NOMO-1 (cell line): ENCODE measurements around the gene UNC5B.

ENCODE experiments used
- DNase-seq, 2 experiments: peaks; one replicate each; lab custom pipeline; 2025; ENCODE audit not compliant: unreplicated experiment in 2 of 2; lab: John Stamatoyannopoulos, UW

Gene UNC5B

GRCh38 chr10:71312811-71313789 is 100.7 kb downstream of the UNC5B start:
- no peak for DNase-seq

GRCh38 chr10:71314028-71314693 is 101.8 kb downstream of the UNC5B start:
- peak; percentile 45 to 52 for DNase-seq

GRCh38 chr10:71314694-71315225 is 102.4 kb downstream of the UNC5B start:
- DNase-seq = no peak

GRCh38 chr10:71316056-71316785 is 103.9 kb downstream of the UNC5B start:
- peak in 1 of 2 experiments; percentile 35 for DNase-seq

- no peak for DNase-seq
These were observed 104.4 kb downstream of the UNC5B start for GRCh38 chr10:71316786-71317160.

GRCh38 chr10:71317739-71318138 is 105.4 kb downstream of the UNC5B start:
- no peak for DNase-seq

GRCh38 chr10:71319042-71319799 is 106.9 kb downstream of the UNC5B start, which contains the start of gene SLC29A3:
SLC29A3 (plus strand) TSS chr10:71319259; CDS start chr10:71319310, 51 bp downstream.
- peak; percentile 79 to 92 for DNase-seq

- DNase-seq = no peak
These were observed 107.5 kb downstream of the UNC5B start for GRCh38 chr10:71319800-71320392.

- DNase-seq = no peak
These were observed 108.2 kb downstream of the UNC5B start for GRCh38 chr10:71320592-71320991.

GRCh38 chr10:71321386-71321785 is 109.0 kb downstream of the UNC5B start:
- no peak for DNase-seq

- peak in 1 of 2 experiments; percentile 28 for DNase-seq
These were observed 111.0 kb downstream of the UNC5B start for GRCh38 chr10:71323407-71323806.

GRCh38 chr10:71324743-71325142 is 112.4 kb downstream of the UNC5B start:
- no peak for DNase-seq

- DNase-seq = no peak
These were observed 112.9 kb downstream of the UNC5B start for GRCh38 chr10:71325267-71325666.

- DNase-seq = no peak
These were observed 114.1 kb downstream of the UNC5B start for GRCh38 chr10:71326464-71326881.

GRCh38 chr10:71330789-71331404 is 118.5 kb downstream of the UNC5B start:
- DNase-seq = no peak

GRCh38 chr10:71331736-71332135 is 119.4 kb downstream of the UNC5B start:
- DNase-seq = no peak

GRCh38 chr10:71332466-71332865 is 120.1 kb downstream of the UNC5B start:
- DNase-seq = no peak

- DNase-seq = peak; percentile 46 to 64
These were observed 120.9 kb downstream of the UNC5B start for GRCh38 chr10:71333129-71333887.
